SK-N-SH treated with all-trans-retinoic acid at 6 μM for 48 hours (cell line): ENCODE measurements around the gene TSSK3.

ENCODE experiments used
- ARNTL ChIP-seq: fragments of 450-650 bp; formaldehyde crosslinking; IDR thresholded peaks from 2 replicates; pipeline ENCODE4 v1.5.0; 2020; ENCODE audit warnings: low read depth, mild to moderate bottlenecking, moderate library complexity, borderline replicate concordance
- BACH2 ChIP-seq: fragments of 250-450 bp; sonication (Bioruptor Pico); IDR thresholded peaks from 2 replicates; pipeline ENCODE4 v1.9.0; 2021; ENCODE audit warnings: mild to moderate bottlenecking, borderline replicate concordance
- ESRRG ChIP-seq: fragments of 250-450 bp; sonication (Bioruptor Pico); IDR thresholded peaks from 2 replicates; pipeline ENCODE4 v1.6.1; 2021; ENCODE audit warnings: mild to moderate bottlenecking
- ISL1 ChIP-seq: fragments of 250-450 bp; sonication (Bioruptor Pico); IDR thresholded peaks from 2 replicates; pipeline ENCODE4 v2.1.2; 2022; ENCODE audit warnings: mild to moderate bottlenecking, moderate library complexity
- ZNF8 ChIP-seq: fragments of 450-650 bp; formaldehyde crosslinking; IDR thresholded peaks from 2 replicates; pipeline ENCODE4 v1.5.0; 2020; ENCODE audit warnings: mild to moderate bottlenecking, moderate library complexity
- TF ChIP-seq, protein P1 (sequence below): fragments of 250-450 bp; sonication (Bioruptor Pico); IDR thresholded peaks from 2 replicates; pipeline ENCODE4 v1.5.1; 2021; ENCODE audit warnings: mild to moderate bottlenecking, moderate library complexity
- TF ChIP-seq, protein P2 (sequence below): fragments of 250-450 bp; sonication (Bioruptor Pico); IDR thresholded peaks from 2 replicates; pipeline ENCODE4 v1.8.0; 2020; ENCODE audit warnings: mild to moderate bottlenecking, moderate library complexity, borderline replicate concordance
- TF ChIP-seq, protein P3 (sequence below): fragments of 250-450 bp; sonication (Bioruptor Pico); IDR thresholded peaks from 2 replicates; pipeline ENCODE4 v1.5.1; 2020; ENCODE audit warnings: low read depth, mild to moderate bottlenecking, moderate library complexity

DNA sequence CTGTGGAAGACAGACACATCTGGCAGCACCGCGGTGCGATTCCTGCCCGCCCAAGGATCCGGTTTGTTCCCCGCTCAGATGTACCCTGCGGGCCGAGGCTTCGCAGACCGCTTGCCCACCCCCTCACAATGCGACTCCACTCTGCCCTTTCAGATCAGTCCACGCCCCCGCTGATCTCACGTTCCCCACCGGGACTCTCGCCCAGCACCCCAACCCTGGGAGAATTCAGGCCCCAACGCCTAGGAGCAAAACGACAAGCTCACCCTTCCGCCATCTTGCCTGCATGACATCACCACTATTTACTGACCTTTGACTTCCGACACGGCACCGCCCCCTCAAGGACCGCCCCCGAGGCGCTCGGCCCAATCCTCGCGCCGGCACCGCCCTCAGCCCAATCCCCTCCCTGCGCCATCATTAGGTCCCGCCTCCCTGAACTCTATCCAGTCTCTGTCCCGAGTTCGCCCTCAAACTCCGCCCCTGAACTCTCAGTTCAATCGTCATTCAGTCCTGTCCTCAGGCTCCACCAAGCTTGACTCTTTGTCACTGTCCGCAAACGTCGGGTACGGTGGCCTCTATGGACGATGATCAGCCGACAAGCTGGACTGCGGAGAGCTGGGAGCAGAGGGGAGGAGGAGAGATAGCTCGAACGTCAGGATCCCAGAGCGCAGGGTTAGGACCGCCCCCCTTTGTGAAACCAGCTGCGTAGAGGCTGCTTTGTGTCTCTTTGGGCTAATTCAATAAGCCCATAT is 32.0 kb downstream of the TSSK3 start, which contains the start of gene BSDC1:
- TF ChIP-seq ZNF8 (CRISPR knock-in tag) (no peak), ISL1 (no peak), ESRRG (CRISPR knock-in tag) (no peak), ARNTL (CRISPR knock-in tag) (no peak), BACH2 (no peak)
- TF ChIP-seq, protein P1, sequence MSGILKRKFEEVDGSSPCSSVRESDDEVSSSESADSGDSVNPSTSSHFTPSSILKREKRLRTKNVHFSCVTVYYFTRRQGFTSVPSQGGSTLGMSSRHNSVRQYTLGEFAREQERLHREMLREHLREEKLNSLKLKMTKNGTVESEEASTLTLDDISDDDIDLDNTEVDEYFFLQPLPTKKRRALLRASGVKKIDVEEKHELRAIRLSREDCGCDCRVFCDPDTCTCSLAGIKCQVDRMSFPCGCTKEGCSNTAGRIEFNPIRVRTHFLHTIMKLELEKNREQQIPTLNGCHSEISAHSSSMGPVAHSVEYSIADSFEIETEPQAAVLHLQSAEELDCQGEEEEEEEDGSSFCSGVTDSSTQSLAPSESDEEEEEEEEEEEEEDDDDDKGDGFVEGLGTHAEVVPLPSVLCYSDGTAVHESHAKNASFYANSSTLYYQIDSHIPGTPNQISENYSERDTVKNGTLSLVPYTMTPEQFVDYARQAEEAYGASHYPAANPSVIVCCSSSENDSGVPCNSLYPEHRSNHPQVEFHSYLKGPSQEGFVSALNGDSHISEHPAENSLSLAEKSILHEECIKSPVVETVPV (CRISPR knock-in tag), result no peak
- TF ChIP-seq, protein P2, sequence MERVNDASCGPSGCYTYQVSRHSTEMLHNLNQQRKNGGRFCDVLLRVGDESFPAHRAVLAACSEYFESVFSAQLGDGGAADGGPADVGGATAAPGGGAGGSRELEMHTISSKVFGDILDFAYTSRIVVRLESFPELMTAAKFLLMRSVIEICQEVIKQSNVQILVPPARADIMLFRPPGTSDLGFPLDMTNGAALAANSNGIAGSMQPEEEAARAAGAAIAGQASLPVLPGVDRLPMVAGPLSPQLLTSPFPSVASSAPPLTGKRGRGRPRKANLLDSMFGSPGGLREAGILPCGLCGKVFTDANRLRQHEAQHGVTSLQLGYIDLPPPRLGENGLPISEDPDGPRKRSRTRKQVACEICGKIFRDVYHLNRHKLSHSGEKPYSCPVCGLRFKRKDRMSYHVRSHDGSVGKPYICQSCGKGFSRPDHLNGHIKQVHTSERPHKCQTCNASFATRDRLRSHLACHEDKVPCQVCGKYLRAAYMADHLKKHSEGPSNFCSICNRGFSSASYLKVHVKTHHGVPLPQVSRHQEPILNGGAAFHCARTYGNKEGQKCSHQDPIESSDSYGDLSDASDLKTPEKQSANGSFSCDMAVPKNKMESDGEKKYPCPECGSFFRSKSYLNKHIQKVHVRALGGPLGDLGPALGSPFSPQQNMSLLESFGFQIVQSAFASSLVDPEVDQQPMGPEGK, result no peak
- TF ChIP-seq, protein P3, sequence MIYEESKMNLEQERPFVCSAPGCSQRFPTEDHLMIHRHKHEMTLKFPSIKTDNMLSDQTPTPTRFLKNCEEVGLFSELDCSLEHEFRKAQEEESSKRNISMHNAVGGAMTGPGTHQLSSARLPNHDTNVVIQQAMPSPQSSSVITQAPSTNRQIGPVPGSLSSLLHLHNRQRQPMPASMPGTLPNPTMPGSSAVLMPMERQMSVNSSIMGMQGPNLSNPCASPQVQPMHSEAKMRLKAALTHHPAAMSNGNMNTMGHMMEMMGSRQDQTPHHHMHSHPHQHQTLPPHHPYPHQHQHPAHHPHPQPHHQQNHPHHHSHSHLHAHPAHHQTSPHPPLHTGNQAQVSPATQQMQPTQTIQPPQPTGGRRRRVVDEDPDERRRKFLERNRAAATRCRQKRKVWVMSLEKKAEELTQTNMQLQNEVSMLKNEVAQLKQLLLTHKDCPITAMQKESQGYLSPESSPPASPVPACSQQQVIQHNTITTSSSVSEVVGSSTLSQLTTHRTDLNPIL (CRISPR knock-in tag), result peak; percentile 67
